ENCODE results near the gene CCNL1.

GRCh38 chr3:157129803-157130466 lies 30.0 kb downstream of the CCNL1 start:
- TF ChIP-seq FOS (IDR thresholded peaks at IDR 0.05; ENCODE audit: borderline replicate concordance, insufficient read depth, low read length): no peak
- TF ChIP-seq, protein P1, sequence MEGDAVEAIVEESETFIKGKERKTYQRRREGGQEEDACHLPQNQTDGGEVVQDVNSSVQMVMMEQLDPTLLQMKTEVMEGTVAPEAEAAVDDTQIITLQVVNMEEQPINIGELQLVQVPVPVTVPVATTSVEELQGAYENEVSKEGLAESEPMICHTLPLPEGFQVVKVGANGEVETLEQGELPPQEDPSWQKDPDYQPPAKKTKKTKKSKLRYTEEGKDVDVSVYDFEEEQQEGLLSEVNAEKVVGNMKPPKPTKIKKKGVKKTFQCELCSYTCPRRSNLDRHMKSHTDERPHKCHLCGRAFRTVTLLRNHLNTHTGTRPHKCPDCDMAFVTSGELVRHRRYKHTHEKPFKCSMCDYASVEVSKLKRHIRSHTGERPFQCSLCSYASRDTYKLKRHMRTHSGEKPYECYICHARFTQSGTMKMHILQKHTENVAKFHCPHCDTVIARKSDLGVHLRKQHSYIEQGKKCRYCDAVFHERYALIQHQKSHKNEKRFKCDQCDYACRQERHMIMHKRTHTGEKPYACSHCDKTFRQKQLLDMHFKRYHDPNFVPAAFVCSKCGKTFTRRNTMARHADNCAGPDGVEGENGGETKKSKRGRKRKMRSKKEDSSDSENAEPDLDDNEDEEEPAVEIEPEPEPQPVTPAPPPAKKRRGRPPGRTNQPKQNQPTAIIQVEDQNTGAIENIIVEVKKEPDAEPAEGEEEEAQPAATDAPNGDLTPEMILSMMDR (IDR thresholded peaks at IDR 0.05; ENCODE audit: extremely low read depth in 1 of 2, insufficient read depth in 1 of 2, low read depth in 1 of 2, low read length in 2 of 2): no peak

Measured in endothelial cell of umbilical vein (primary cell).